AG09319 (cell line): ENCODE results near the gene PAWR.
"Not testable (repeated sequence)": the region's sequence is repeated elsewhere in the genome, so short reads cannot be mapped to it uniquely, and the experiment has no call there.

Experiments
- DNase-seq: peaks from one replicate; pipeline ENCODE4 v3.0.0-alpha.2; 2010; ENCODE audit warnings: low read depth; ENCODE audit errors: extremely low read depth
- CTCF ChIP-seq: IDR thresholded peaks from 2 replicates; pipeline ENCODE4 v1.5.1; 2011; ENCODE audit warnings: low read depth, mild to moderate bottlenecking, inconsistent platforms, low read length, moderate library complexity

PAWR gene

DNA sequence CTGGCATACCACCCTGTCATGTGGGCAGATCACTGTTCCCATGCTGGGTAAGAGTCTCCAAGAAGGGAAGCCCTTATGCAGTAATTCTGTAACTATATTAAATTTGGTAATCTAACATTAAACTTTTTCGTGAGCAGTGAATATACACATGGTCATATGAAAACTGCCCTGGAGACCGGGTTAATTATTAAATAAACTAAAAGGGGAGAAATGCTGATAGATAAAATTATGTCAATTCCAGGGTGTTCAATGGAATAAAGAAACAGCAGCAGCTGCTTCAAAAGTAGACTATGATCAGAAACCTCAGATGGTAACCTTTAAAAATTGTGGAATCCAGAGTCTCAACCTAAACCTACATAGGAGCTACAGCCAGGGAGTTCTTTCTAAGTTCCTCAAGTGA lies 100.0 kb downstream of the PAWR start:
- no peak for TF ChIP-seq CTCF
- DNase-seq: no peak

DNA sequence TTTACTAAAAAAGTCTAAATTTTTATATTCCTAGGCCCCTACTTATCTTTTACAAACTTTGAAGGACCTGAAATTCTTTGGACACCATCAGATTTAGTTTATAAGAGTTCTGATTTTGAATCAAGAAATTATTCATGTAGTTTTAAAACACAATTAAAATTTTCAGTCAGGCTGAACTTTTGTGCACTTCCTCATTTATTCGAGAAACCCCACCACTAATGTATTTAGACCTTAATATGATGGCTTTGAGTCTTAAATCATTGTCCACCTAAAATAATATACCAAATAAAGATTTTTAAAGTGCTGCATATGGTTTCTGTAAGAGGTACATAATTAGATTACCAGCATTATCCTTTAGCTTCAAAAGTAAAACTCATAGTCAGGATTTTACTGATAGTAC lies 103.4 kb downstream of the PAWR start:
- TF ChIP-seq CTCF: no peak
- no peak for DNase-seq

- no peak for TF ChIP-seq CTCF
- no peak for DNase-seq
These were observed 105.6 kb downstream of the PAWR start for GRCh38 chr12:79585147-79585546.

DNA sequence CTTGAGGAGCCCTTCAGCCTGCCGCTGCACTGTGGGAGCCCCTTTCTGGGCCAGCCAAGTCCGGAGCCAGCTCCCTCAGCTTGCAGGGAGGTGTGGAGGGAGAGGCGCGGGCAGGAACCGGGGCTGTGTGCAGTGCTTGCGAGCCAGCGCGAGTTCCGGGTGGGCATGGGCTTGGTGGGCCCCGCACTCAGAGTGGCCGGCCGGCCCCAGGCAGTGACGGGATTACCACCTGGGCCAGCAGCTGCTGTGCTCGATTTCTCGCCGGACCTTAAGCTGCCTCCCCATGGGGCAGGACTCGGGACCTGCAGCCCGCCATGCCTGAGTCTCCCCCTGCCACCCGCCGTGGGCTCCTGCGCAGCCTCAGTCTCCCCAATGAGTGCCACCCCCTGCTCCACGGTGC lies 116.9 kb downstream of the PAWR start:
- no peak for TF ChIP-seq CTCF
- DNase-seq: no peak

GRCh38 chr12:79569679-79570078 lies 121.1 kb downstream of the PAWR start:
- no peak for TF ChIP-seq CTCF
- no peak for DNase-seq

GRCh38 chr12:79567175-79567563 lies 123.6 kb downstream of the PAWR start:
- TF ChIP-seq CTCF: no peak
- no peak for DNase-seq

GRCh38 chr12:79566452-79567174 lies 124.2 kb downstream of the PAWR start:
- TF ChIP-seq CTCF: no peak
- DNase-seq: no peak

- DNase-seq: not testable (repeated sequence)
These were observed 125.9 kb downstream of the PAWR start for GRCh38 chr12:79564727-79565350.
